ENCODE measurements around the gene APOBEC3C.
"Not testable (repeated sequence)": the region's sequence is repeated elsewhere in the genome, so short reads cannot be mapped to it uniquely, and the experiment has no call there.

Gene APOBEC3C

DNA sequence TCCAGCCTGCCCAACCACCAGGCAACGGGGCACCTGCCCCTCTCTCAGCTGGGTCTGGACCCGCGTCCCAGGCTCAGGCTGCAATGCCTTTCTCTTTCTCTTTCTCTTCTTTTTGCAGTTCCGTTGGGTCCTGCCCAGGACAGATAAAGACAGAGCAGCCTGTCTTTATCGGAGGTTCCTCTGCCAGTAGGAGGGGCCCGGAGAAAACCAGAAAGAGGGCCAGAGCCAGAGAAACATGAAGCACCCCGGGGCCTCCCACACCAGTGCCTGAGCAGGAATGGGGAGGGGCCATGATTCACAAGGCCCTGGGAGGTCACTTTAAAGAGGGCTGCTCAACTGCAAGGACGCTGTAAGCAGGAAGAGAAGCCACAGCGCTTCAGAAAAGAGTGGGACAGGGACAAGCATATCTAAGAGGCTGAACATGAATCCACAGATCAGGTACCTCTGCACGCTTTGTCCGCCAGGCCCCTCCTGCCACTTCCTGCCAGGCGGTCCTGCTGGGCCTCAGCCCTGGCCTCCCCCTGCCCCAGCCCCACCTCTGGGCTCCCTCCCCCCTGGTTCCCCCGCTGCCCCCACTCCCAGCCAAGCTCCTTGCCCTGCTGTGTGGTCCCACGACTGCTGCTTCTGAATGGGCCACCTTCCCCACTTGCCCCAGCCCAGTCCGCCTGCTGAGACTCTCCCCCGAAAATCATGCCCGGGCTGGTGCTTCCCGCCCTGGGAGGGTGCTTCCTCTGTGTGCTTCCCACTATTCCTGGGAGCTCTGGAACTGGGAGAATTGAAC, at the start of gene APOBEC3C:
Gene APOBEC3C (plus strand): TSS at position 316 of the 781 bp plus-strand sequence. CDS start 106 bp downstream, at position 422.
- peak; percentile 90 for DNase-seq (ENCODE audit: low read depth)

DNA sequence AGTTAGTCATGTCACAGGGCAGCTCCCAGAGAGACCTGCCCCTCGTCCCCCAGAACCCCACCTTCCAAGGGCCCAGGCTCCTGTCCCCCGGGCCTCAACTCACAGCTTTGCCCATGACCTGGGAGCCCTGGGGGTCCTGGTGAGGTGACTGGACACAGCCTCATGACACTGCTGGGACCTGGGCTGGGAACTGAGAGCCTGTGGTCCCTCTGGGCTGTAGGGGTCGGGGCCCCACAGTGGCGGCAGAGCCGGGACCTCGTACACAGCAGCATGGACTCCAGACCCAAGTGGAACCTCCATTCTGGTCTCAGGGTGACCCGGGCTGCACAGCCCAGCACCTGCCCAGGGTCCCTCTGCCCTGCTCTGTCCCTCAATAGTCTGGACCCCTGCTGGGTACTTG, 49.8 kb upstream of the APOBEC3C start:
- DNase-seq (ENCODE audit: low read depth) = no peak

DNA sequence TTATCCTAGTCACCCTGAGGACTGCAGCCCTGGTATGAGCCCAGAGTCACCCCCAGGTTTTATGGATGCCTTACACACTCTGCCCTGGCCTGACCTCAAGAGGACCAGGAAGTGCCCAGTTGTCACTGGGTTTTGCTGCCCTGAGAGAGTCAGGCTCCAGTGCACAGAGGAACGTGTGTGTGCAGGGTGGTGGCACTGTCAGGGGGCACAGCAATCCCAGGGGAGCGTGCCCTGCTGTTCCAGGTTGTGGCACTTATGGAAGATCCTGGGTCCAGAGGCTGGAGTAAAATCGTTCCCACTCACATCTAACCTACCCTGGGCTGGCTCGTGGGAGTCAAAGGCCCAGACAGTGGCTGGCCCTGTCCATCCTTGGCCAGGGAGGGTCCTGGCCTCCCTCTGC, 49.1 kb upstream of the APOBEC3C start:
- DNase-seq (ENCODE audit: low read depth) = no peak

DNA sequence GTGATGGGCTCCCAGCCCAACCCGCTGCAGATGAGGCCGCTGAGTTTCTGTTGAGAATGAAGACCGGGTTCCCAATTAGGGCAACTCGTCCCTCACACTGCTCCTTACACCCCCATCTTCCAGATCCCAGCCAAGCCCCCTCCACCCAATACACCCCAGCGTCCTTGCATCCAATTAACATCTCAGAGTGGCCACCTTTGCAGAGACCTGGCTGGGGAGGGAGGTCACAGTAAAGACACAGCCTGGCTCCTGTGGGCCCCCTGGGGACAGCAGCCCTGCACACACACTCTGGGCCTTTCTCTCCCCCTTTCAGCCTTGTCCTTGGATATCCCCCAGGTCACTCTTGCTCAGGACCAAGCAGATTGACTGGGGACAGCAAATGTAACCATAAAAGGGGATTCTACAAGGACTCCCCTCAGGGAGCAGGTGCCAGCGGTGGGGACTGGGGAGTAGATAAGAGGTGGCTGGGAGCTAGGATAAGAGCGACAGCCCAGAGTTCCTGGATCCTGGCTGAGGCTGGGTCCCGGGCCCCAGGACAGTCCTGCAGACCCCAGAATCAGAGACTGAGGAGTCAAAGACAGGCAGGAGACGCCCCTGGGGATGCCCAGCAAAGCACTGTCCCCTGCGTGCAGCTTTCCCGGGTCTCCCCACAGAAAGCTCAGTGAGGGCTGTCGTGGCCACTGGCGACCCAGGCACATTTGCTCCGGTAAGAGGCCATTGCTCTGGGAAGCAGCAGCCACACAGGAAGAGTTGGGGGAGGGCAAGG, 48.3 kb upstream of the APOBEC3C start:
- no peak for DNase-seq (ENCODE audit: low read depth)

DNA sequence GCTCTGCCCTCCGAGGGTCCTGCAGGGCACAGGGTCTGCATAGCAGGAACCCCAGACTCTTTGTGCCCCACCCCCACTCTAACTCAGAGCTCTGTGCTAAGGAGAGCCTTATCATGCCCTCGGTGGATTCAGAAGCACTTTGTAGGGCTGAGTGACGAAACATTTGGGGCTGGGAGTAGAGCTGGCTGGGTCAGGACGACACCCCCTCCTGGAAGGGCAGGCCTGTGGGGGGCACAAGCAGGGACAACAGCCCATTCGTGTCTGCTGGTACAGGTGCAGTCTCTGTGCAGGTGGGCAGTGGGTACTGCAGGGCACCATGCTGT, 47.7 kb upstream of the APOBEC3C start:
- DNase-seq (ENCODE audit: low read depth) = no peak

DNA sequence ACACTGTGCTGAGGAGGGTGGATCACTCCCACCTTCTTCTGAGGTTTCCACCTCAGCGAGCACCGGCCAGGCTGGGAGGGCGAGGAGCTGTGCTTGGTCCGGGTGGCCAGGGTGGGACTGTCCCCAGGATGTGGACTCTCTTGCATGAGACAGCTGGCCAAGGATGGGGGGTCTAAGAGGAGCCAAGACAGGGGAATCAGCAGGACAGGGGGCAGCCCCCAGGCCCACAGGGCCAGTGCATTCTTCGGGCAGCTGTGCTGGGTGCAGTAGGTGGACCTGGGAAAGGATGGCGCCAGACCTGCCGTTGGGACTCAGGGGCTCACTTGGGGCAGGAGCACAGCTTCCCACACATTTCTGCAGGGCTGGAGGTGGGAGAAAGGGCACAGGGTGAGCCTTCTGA, 47.1 kb upstream of the APOBEC3C start:
- DNase-seq (ENCODE audit: low read depth) = no peak

DNA sequence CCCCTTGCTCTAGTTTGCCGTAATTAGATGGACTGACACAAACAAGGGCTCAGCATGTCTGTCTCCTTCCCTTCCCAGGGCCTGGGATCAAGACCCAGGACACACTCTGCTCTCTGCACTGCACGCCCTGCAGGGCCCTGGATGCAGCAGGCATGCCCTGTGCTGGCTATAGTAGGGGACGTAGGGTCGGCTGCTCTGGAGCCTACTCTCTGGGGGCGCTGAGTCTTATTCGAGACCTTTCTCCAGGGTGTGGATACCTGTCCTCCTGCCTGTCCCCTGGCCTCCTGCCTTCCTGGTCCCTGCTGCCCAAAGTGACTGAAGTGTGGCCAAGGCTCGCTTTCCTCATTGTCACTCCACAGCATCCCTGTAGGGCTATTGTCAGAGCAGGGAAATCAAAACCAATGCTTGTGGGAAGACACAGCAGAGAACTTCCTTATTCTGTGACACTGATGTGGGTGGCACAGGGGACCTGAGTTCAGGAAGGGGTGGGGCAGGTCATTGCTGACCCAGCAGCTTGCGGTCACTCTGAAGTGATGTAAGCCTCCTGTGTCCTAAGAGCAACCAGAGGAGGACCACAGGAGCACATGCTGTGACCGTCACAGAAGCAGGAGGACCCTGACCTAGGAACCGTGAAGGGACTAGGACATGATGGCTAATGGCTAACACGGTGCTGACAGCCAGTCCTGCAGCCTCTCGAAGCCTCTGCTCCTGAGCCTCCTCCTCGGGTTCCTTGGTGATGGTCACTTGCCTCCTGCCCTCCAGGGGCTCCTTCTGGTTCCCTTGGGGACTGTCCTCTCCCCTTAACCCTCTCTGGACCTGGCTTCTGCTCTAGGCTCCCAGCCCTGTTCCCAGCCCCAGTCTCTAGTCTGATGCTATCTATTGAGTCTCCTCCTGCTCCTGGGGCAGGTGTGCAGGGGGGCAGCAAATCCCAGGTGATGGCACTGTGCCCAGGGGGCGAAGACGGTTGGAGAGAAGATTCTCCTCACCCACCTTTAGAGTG, 46.3 kb upstream of the APOBEC3C start:
- no peak for DNase-seq (ENCODE audit: low read depth)

DNA sequence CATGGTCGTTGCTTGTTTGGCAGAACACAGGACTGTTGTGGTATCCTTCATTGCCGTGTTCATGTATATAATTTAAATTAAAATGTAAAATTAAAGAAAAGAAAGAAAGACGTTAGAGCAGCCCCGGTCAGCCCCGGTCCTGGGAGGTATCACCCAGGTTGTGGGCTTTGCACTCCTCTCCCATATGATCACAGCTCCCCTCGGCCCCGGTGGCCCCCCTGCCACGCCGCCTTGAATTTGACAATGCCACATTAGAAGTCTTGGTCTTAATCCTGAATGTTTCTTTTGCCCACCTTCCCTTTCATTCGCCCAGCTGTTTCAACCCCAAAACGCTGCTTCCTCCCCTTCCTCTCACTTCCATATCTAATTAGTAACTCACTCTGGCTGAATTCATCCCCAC, 45.3 kb upstream of the APOBEC3C start:
- DNase-seq (ENCODE audit: low read depth) = no peak

DNA sequence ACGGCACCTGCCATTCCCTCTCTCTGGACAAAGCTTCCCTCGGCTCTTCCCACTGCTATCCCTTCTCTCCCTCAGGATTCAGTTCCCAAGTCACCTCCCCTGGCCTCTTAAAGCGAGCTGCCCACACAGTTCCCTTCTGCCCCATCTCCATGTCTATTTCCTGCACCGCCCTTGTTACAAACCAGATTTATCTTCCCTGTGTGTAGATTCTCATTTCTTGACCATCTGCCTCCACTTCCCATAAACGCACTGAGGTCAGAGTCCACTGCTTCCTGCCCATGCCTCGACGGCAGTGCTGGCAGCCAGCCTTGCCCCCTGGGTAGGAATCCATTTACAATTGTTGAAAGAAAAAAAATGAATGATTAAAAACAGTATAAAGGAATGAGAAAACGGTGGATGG, 43.5 kb upstream of the APOBEC3C start:
- DNase-seq (ENCODE audit: low read depth) = no peak

DNA sequence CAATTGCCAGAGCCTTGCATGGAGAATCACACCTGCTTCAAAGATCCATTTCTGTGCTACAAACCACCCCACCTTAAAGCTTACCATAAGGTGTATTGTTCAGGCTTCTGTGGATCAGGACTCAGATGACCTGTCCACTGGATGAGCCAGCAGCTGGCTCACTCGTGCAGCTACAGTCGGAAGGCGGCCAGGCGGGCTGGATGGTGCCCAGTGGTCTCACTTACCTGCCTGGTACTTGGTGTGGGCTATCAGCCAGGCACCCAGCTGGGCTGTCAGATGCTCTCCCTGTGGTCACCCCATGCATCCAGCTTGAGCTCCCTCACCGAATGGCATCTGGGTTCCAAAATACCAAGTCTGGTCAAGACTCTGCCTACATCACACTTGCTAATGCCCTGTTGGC, 42.9 kb upstream of the APOBEC3C start:
- DNase-seq (ENCODE audit: low read depth) = no peak

DNA sequence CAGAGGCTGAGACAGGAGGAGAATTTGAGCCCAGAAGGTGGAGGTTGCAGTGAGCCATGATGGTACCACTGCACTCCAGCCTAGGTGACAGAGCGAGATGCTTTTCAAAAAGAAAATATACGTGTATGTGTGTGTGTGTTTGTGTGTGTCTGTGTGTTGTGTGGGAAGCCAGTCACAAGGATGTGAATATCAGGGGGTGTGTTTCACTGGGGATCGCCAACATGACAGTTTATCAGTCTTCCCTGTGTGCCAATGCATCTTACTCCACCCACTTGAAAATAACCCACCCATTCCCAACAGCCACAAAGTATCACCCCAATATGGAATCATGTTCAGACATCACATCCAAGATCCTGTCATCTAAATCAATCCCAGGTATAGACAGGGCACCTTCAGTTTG, 42.3 kb upstream of the APOBEC3C start:
- no peak for DNase-seq (ENCODE audit: low read depth)

DNA sequence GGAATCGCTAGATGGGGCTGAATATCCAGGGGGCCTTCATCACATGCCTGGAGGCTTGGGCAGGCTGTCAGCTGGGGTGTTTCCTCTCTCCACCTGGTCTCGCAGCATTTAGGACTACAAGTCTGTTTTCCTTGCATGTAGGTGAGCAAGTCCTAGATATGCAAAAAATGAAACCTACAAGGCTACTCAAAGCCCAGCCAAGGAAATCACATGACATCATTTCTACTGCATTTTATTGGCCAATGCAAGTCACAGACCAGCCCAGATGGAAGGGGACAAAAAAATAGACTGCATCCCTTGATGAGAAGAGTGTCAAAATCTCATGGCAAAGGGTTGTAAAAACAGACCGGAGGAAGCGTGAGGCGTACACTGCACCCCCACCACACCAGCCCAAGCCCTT, 41.5 kb upstream of the APOBEC3C start:
- DNase-seq (ENCODE audit: low read depth) = no peak

DNA sequence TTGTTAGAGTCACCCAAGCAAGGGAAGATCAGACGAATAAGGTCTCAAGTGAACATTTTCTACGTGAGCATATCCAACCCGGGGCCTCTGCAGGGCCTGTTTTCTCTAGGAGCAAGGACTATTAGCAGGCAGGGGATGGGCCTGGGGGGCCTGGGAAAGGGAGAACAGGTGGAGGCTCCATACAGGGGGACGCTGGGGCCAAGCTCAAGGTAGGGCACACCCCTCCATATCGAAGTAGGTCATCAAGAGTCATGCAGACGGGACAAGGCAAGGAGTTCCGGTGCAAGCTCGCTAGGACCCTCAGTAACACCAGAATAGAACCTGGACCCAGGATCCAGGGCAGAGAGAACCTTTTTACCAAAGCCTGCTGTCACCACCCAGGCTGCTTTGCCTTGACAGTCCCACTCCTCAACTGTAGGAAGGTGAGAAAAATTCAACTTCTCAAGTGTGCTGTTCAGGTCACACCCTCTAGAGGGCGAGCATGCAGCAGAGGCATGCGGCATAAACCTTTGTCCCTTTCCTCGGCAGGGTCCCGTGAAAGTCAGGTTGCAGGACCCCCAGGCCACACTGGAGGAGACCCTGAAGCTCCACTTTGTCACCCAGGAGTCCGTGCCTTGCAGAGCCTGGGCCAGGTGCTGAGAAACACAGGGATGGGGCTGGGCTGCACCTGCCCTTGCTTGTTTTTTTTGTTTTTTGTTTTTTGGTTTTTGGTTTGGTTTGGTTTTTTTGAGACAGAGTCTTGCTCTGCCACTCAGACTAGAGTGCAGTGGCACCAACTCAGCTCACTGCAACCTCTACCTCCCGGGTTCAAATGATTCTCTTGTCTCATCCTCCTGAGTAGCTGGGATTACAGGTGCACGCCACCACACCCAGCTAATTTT, 40.5 kb upstream of the APOBEC3C start:
- peak; percentile 39 for DNase-seq (ENCODE audit: low read depth)

DNA sequence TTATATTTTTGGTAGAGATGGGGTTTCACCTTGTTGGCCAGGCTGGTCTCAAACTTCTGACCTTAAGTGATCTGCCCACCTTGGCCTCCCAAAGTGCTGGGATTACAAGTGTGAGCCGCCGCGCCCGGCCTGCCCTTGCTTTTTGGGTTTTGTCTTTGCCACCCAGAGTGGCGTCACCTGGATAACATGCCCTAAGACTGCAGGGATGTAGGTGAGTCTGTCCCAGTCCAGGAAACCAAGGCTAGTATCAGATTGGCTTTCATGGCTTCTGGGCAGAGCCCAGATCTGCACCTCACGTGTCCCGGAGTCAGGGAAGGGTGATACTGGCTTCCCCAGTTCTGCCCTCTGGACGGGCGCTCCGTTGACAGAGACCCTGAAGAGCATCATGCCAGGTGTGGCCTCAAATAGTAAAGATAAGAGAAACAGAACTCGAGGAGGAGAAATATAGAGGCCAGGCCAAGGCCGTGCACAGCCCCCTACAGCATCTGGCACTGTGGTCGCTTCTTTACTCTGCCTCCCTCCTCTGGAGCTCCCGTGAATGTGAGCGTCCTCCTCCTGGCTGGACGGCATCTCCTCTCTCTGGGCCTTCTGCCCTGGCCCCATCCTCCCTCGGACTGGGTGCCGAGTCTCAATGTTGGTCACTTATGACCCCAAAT, 39.8 kb upstream of the APOBEC3C start:
- DNase-seq (ENCODE audit: low read depth) = no peak

DNA sequence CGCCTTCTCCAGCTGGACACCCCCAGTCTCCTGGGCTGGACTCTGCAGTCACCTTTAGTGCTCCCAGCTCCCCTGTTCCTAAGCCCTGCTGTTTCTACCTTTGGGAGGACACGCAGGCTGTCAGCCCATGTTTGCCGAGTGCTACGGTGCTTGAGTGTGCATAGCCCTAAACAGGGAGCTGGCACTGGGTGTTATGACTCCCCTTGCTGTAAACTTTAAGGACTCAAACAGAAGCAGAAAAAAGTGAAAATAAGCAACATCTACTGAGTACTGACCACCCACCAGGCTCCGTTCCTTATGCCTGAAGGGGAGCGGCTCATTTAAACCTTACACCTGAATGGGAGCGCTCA, 39.3 kb upstream of the APOBEC3C start:
- DNase-seq (ENCODE audit: low read depth) = no peak

DNA sequence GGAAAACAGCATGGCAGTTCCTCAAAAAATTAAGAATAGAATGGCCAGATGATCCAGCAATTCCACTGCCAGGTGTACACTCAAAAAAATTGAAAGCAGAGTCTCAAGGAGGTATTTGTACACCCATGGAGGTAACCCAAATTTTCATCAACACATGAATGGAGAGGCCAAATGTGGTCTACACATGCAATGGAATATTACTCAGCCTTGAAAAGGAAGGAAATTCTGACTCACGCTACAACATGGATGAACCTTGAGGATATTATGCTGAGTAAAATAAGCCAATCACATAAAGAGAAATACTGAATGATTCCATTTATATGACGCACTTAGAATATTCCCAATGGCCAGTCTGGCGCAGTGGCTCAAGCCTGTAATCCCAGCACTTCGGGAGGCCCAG, 36.8 kb upstream of the APOBEC3C start:
- not testable (repeated sequence) for DNase-seq (ENCODE audit: low read depth)

DNA sequence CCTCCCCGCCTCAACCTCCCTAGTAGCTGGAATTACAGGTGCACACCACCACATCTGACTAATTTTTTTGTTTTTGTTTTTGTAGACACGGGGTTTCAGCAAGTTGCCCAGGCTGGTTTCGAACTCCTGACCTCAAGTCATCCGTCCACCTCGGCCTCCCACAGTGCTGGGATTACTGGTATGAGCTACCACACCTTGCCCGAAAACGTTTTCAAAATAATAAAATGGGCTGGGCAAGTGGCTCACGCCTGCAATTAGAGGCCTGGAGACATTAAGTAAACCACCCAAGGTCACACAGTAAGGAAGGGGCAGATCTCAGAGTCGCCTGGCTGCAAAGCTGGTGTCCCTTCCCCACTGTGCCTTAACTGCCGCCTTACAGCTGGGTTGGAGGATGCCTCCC, 33.5 kb upstream of the APOBEC3C start:
- DNase-seq (ENCODE audit: low read depth) = not testable (repeated sequence)

DNA sequence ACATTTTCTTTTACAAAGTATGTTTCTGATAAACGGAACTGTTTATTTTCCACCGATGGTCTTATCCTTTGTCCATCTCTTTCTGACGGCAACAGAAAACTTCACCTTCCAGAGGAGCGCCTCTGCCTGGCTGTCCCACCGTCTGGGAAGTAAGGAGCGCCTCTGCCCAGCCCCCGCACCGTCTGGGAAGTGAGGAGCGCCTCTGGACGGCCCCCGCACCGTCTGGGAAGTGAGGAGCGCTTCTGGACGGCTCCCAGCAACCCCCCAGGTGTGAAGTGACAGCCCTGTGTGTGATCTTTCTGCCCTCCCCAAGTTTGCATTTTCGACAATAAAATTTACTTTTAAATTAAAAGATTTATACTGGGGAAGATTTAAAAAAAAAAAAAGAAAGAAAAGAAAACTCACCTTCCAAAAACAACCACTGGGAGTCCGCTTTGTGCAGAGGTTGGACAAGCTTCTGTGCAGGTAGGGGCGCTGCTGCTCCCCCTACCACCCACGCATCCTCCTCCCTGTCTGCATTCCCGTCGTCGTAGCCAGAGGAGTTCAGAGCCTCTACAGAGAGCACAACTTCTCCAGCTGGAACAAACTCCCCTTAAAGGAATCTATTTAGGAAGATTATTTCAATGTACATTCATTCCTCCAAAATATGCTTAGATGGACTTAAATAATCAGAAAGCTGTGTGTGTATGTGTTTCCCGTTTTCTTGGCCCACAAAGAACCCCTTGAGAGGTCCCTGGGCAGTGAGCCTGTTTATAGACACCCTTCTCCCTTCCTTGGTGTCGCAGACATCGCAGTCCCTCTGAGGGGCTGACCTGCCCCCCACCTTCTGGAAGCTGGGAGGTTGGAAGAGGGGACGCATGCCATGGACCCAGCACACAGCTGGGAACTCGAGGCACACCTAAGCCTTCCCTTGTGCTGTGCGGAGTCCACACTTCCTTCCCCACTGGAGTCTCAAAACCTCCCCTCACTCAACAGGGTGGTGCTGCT, 32.8 kb upstream of the APOBEC3C start:
- DNase-seq (ENCODE audit: low read depth) = peak; percentile 40

DNA sequence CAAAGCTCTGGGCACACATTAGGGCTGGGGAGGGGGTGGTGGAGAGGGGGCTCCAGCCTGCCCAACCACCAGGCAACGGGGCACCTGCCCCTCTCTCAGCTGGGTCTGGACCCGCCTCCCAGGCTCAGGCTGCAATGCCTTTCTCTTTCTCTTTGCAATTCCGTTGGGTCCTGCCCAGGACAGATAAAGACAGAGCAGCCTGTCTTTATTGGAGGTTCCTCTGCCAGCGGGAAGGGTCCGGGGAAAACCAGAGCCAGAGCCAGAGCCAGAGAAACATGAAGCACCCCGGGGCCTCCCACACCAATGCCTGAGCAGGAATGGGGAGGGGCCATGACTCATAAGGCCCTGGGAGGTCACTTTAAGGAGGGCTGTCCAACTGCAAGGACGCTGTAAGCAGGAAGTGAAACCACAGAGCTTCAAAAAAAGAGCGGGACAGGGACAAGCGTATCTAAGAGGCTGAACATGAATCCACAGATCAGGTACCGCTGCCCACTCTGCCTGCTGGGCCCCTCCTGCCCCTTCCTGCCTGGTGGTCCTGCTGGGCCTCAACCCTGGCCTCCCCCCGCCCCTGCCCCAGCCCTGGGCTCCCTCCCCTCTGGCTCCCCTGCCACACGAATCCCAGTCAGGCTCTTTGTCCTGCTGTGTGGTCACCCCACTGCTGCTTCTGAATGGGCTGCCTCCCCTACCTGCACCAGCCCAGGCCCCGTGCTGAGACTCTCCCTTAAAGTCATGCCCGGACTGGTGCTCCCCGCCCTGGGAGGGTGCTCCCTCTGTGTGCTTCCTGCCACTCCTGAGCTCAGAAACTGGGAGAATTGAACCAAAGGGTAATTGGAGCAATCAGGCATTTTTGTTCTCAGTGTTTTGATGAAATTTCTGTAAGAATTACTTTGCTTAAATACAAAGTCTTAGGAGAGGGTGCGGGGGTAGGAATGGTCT, 31.8 kb upstream of the APOBEC3C start, which contains the start of gene APOBEC3B:
Gene APOBEC3B (plus strand): TSS at position 356 of the 936 bp plus-strand sequence. CDS start 107 bp downstream, at position 463.
- DNase-seq (ENCODE audit: low read depth) = peak; percentile 89
